HCT116 (cell line): ENCODE data around the gene FCHO2. TPM values are rescaled to one million over a fixed set of nuclear protein-coding genes. Genes with fewer than 3 reads are reported as not detected.

ENCODE experiments used
- ATAC-seq: fragments of 200-7000 bp; cut with Tn5 transposase; 2 replicates; pipeline ENCODE4 v1.9.1; 2020; ENCODE audit warnings: mild to moderate bottlenecking, moderate library complexity
- BruUV-seq: library from RNA; stranded (reverse); fragments of 400-500 nt; replicated peaks from 2 replicates; lab custom pipeline; 2021; lab: Mats Ljungman, UMichigan
- CTCF ChIA-PET: fragments of 300-600 bp; sonication (Branson Sonifier 250); formaldehyde crosslinking; loops from one replicate; lab custom pipeline; 2021; ENCODE audit warnings: antibody characterized with exemption; lab: Charles Lee
- POLR2A ChIA-PET: fragments of 300-600, 350-600 bp; sonication (Branson Sonifier 250); formaldehyde crosslinking; loops from one replicate; lab custom pipeline; 2021; ENCODE audit warnings: antibody characterized with exemption; lab: Charles Lee
- RAD21 ChIA-PET, 2 experiments: fragments of 300-600 bp; sonication (Branson Sonifier 250); formaldehyde crosslinking; loops; one replicate each; lab custom pipeline; 2023; ENCODE audit warnings: low total read pairs in 2 of 2; ENCODE audit not compliant: uncharacterized antibody in 2 of 2, unreplicated experiment in 2 of 2, low non-redundant PET in 1 of 2; lab: Charles Lee
- DNase-seq: peaks from one replicate; pipeline ENCODE4 v3.0.0-alpha.2; 2010; ENCODE audit warnings: low read depth, low spot score
- H2AFZ ChIP-seq: fragments of 200-600 bp; shearing (Covaris generic), sonication (generic); 2 replicates; pipeline ENCODE4 v1.6.1; 2017; ENCODE audit warnings: low read depth, mixed run types, mixed read lengths, antibody characterized with exemption, low read length; ENCODE audit not compliant: poor library complexity, severe bottlenecking
- H3K27ac ChIP-seq: 2 replicates; pipeline ENCODE4 v1.5.1; 2012; ENCODE audit warnings: low read depth, low read length
- H3K27me3 ChIP-seq: fragments of 200-600 bp; sonication (generic); 2 replicates; pipeline ENCODE4 v1.6.1; 2016; ENCODE audit warnings: mixed run types, low read length, mixed read lengths; ENCODE audit not compliant: insufficient read depth
- H3K36me3 ChIP-seq, 2 experiments: fragments of 200-500 bp in 1 of 2; fragments of 200-600 bp in 1 of 2; sonication (Bioruptor generic) in 1 of 2; sonication (generic) in 1 of 2; 2 replicates each; pipeline versions ENCODE4 v1.5.1 to v1.6.1; 2014 to 2016; ENCODE audit warnings: low read length in 2 of 2, inconsistent platforms in 1 of 2, mixed read lengths in 1 of 2, mixed run types in 1 of 2; ENCODE audit not compliant: insufficient read depth in 2 of 2, control insufficient read depth in 1 of 2
- H3K4me1 ChIP-seq, 2 experiments: fragments of 200-600 bp in 1 of 2; sonication (generic) in 1 of 2; 2 replicates each; pipeline versions ENCODE4 v1.5.1 to v1.6.1; 2012 to 2017; ENCODE audit warnings: low read length in 2 of 2, inconsistent platforms in 1 of 2, mild to moderate bottlenecking in 1 of 2, mixed read lengths in 1 of 2, mixed run types in 1 of 2, moderate library complexity in 1 of 2; ENCODE audit not compliant: insufficient read depth in 2 of 2, control insufficient read depth in 1 of 2
- H3K4me2 ChIP-seq: fragments of 200-600 bp; sonication (generic); 2 replicates; pipeline ENCODE4 v1.6.1; 2017; ENCODE audit warnings: mixed run types, low read length, mixed read lengths
- H3K4me3 ChIP-seq, 2 experiments: fragments of 200-600 bp in 1 of 2; sonication (generic) in 1 of 2; replicated peaks in 1 of 2; 2 replicates each; pipeline ENCODE4 v1.5.1; 2011 to 2016; ENCODE audit warnings: low read length in 2 of 2, control low read depth in 1 of 2, low read depth in 1 of 2, mild to moderate bottlenecking in 1 of 2, mixed read lengths in 1 of 2, mixed run types in 1 of 2
- H3K79me2 ChIP-seq: fragments of 200-600 bp; sonication (generic); 2 replicates; pipeline ENCODE4 v1.6.1; 2017; ENCODE audit warnings: mild to moderate bottlenecking, mixed run types, low read length, moderate library complexity, mixed read lengths; ENCODE audit not compliant: insufficient read depth
- H3K9ac ChIP-seq: fragments of 200-600 bp; sonication (generic); 2 replicates; pipeline ENCODE4 v1.6.1; 2016; ENCODE audit warnings: low read length, mixed read lengths
- H3K9me2 ChIP-seq: fragments of 200-600 bp; sonication (generic), shearing (Covaris generic); 2 replicates; pipeline ENCODE4 v1.6.1; 2017; ENCODE audit warnings: mixed run types, mild to moderate bottlenecking, moderate library complexity; ENCODE audit not compliant: insufficient read depth
- H3K9me3 ChIP-seq, 2 experiments: fragments of 200-500 bp in 1 of 2; fragments of 200-600 bp in 1 of 2; sonication (Bioruptor generic) in 1 of 2; sonication (generic) in 1 of 2; 2 replicates each; pipeline ENCODE4 v1.6.1; 2014 to 2017; ENCODE audit warnings: low read length in 2 of 2, mixed read lengths in 2 of 2, inconsistent platforms in 1 of 2, low read depth in 1 of 2, mild to moderate bottlenecking in 1 of 2, mixed run types in 1 of 2, moderate library complexity in 1 of 2; ENCODE audit not compliant: control insufficient read depth in 1 of 2, insufficient read depth in 1 of 2
- H4K20me1 ChIP-seq: fragments of 200-600 bp; sonication (generic), shearing (Covaris generic); 2 replicates; pipeline ENCODE4 v1.6.1; 2017; ENCODE audit warnings: mixed run types, mild to moderate bottlenecking, moderate library complexity; ENCODE audit not compliant: insufficient read depth
- CBX3 ChIP-seq: IDR thresholded peaks from 2 replicates; pipeline ENCODE4 v1.6.1; 2012; ENCODE audit warnings: low read depth
- JUND ChIP-seq: IDR thresholded peaks from 2 replicates; pipeline ENCODE4 v1.6.1; 2012
- SP1 ChIP-seq: IDR thresholded peaks from 2 replicates; pipeline ENCODE4 v1.6.1; 2012; ENCODE audit warnings: low read depth
- intact Hi-C: fragments of 100-400 bp; cut with micrococcal nuclease; formaldehyde crosslinking; loops from 2 replicates; pipeline ENCODE4 v1.10.0; 2022
- total RNA-seq: library from RNA; stranded (reverse); gene quantifications from one replicate; pipeline ENCODE4 v1.2.1, GENCODE V29; 2021; ENCODE audit not compliant: unreplicated experiment

FCHO2 gene
- total RNA-seq, 1 experiment from 2014 or later = 18.7 TPM

DNA sequence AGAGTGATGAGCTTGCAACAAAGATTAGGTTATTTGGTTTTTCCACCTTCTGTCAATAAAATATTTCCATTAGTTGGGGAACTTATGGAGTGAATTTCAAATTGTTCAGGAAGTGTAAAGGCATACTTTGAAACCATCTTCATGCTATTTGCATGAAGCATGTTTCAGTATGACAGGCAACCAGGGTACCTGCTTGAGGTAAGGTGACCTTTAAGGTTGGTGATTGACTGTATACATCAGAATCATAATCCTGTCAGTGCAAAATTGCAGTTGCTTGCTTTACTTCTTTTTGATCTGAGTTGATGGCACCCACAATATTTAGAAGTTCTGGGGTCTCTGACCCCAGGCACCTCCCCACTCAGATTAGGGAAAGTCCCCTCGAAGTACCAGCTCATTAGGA lies 138.6 kb downstream of the FCHO2 start:
- 0 out of 2 replicates have a peak, but pooled peaks have one; percentile 2 for TF ChIP-seq JUND
- TF ChIP-seq CBX3 = no peak
- H3K9me3 ChIP-seq = no peaks in the 10 kb centered on the region
- no peaks in the 10 kb centered on the region for H3K9me2 ChIP-seq
- no peak for DNase-seq
- no peak overlapping the region for H2AFZ ChIP-seq
- ATAC-seq = peak; percentile 29; the same call in 1 of the 2 replicates
- no TSS peak for BruUV-seq
- H3K79me2 ChIP-seq = no peaks in the 10 kb centered on the region
- intact Hi-C loops = no loop called here
- no peak overlapping the region for H3K27ac ChIP-seq
- POLR2A ChIA-PET = no interaction called here
- H3K9ac ChIP-seq = no peak overlapping the region
- H3K27me3 ChIP-seq = no peaks in the 10 kb centered on the region
- H3K4me3 ChIP-seq = no peak overlapping the region
- CTCF ChIA-PET = interaction anchor here (1.3 kb wide), 1 partner anchor 11 kb away, joined by 6 read pairs; no protein-coding TSS in a partner anchor
- peaks cover 10 to 25% of the 10 kb centered on the region in 2 experiments for H3K4me1 ChIP-seq
- peak overlapping the region; percentile 66 for H3K4me2 ChIP-seq
- H3K36me3 ChIP-seq = no peaks in the 10 kb centered on the region
- RAD21 ChIA-PET = interaction anchor here in 1 of 2 experiments (0.6 kb wide), 1 partner anchor 382 kb away, joined by 3 read pairs; no protein-coding TSS in a partner anchor
- no peaks in the 10 kb centered on the region for H4K20me1 ChIP-seq

DNA sequence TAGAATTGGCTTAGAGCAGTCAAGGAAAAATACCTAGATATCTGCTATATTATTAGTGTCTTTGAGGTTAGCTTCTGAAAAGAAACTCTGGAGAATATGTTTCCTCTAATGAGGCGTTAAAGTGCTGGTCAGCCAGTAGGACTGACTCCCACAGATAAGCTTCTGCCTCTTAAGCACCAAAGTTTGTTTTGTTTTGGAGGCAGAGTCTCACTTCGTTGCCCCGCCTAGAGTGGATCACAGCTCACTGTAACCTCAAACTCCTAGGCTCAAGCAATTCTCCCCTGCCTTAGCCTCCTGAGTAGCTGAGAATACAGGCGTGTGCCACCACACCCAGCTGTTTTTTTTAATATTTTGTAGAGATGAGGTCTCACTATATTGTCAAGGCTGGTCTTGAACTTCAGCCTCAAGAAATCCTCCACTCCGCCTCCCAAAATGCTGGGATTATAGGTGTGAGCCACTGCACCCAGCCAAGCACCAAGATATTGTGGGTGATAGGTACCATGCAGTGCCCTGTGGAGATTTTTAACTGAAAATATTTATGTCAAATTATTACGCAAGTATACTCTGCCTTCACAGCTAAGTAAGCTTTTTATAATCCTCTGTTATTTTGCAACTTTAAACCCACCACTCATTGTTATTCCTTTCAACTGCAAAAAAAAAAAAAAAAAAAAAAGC lies 139.9 kb downstream of the FCHO2 start:
- DNase-seq (no peak), ATAC-seq (no peak)
- no peaks in the 10 kb centered on the region for H3K9me2 ChIP-seq
- POLR2A ChIA-PET = no interaction called here
- H3K4me3 ChIP-seq = no peak overlapping the region
- no TSS peak for BruUV-seq
- no peaks in the 10 kb centered on the region for H3K9me3 ChIP-seq
- no peaks in the 10 kb centered on the region for H3K79me2 ChIP-seq
- no peak overlapping the region for H2AFZ ChIP-seq
- no peaks in the 10 kb centered on the region for H4K20me1 ChIP-seq
- H3K36me3 ChIP-seq = no peaks in the 10 kb centered on the region
- RAD21 ChIA-PET = no interaction called here
- intact Hi-C loops = no loop called here
- no peak overlapping the region for H3K27ac ChIP-seq
- CTCF ChIA-PET = no interaction called here
- no peaks in the 10 kb centered on the region for H3K27me3 ChIP-seq
- TF ChIP-seq SP1 = no peak
- peaks cover 10 to 25% of the 10 kb centered on the region in 2 experiments for H3K4me1 ChIP-seq
- no peak overlapping the region for H3K9ac ChIP-seq
- no peak overlapping the region for H3K4me2 ChIP-seq
